Astrocyte (in vitro differentiated cells and primary cell): ENCODE results near the gene TTC9.

Experiments
- EZH2 ChIP-seq: IDR thresholded peaks from 2 replicates; pipeline ENCODE4 v1.6.1; 2012; ENCODE audit warnings: mild to moderate bottlenecking, low read length, inconsistent platforms; ENCODE audit not compliant: insufficient read depth
- TF ChIP-seq, protein P1 (sequence below): IDR thresholded peaks from 2 replicates; pipeline ENCODE4 v1.5.1; 2011; ENCODE audit warnings: low read depth, mild to moderate bottlenecking, inconsistent platforms, low read length, moderate library complexity; ENCODE audit not compliant: insufficient read depth

DNA sequence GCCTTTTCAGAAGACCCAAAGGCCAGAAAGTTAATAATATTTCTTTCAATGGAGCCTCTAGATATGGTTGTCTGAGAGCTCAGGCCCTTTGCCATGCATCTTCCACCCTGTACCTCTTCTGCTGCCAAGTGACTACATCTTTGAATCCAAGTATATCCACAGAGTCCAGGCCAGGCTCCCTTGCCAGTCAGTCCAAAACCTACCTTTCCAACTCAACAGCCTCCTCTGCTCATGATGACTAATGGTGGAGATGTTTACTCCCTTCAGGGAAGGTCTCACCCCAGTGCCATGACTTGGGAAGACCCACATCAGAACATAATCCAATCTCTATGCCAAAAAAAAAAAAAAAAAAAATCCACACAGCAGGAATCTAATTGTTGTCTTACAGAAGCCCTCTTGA is 20.4 kb downstream of the TTC9 start:
- TF ChIP-seq, protein P1, sequence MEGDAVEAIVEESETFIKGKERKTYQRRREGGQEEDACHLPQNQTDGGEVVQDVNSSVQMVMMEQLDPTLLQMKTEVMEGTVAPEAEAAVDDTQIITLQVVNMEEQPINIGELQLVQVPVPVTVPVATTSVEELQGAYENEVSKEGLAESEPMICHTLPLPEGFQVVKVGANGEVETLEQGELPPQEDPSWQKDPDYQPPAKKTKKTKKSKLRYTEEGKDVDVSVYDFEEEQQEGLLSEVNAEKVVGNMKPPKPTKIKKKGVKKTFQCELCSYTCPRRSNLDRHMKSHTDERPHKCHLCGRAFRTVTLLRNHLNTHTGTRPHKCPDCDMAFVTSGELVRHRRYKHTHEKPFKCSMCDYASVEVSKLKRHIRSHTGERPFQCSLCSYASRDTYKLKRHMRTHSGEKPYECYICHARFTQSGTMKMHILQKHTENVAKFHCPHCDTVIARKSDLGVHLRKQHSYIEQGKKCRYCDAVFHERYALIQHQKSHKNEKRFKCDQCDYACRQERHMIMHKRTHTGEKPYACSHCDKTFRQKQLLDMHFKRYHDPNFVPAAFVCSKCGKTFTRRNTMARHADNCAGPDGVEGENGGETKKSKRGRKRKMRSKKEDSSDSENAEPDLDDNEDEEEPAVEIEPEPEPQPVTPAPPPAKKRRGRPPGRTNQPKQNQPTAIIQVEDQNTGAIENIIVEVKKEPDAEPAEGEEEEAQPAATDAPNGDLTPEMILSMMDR, result no peak
- no peak for TF ChIP-seq EZH2
